SK-N-SH treated with all-trans-retinoic acid at 6 μM for 48 hours (cell line): ENCODE measurements around the gene NTM.

ENCODE experiments used
- ATAC-seq: fragments of 200-7000 bp; cut with Tn5 transposase; 3 replicates; pipeline ENCODE4 v1.9.1; 2020; ENCODE audit warnings: mild to moderate bottlenecking, moderate library complexity
- ARNTL ChIP-seq: fragments of 450-650 bp; formaldehyde crosslinking; IDR thresholded peaks from 2 replicates; pipeline ENCODE4 v1.5.0; 2020; ENCODE audit warnings: low read depth, mild to moderate bottlenecking, moderate library complexity, borderline replicate concordance
- BACH2 ChIP-seq: fragments of 250-450 bp; sonication (Bioruptor Pico); IDR thresholded peaks from 2 replicates; pipeline ENCODE4 v1.9.0; 2021; ENCODE audit warnings: mild to moderate bottlenecking, borderline replicate concordance
- CSDC2 ChIP-seq: fragments of 250-450 bp; sonication (Bioruptor Pico); IDR thresholded peaks from 2 replicates; pipeline ENCODE4 v1.5.0; 2020; ENCODE audit warnings: mild to moderate bottlenecking, moderate library complexity
- GLIS3 ChIP-seq: fragments of 250-450 bp; sonication (Bioruptor Pico); IDR thresholded peaks from 2 replicates; pipeline ENCODE4 v1.5.0; 2020; ENCODE audit warnings: mild to moderate bottlenecking, moderate library complexity
- ISL1 ChIP-seq: fragments of 250-450 bp; sonication (Bioruptor Pico); IDR thresholded peaks from 2 replicates; pipeline ENCODE4 v2.1.2; 2022; ENCODE audit warnings: mild to moderate bottlenecking, moderate library complexity
- OSR1 ChIP-seq: fragments of 250-450 bp; sonication (Bioruptor Pico); IDR thresholded peaks from 2 replicates; pipeline ENCODE4 v1.8.0; 2022; ENCODE audit warnings: moderate library complexity, mild to moderate bottlenecking, inconsistent platforms
- PPARA ChIP-seq: fragments of 250-450 bp; sonication (Bioruptor Pico); IDR thresholded peaks from 2 replicates; pipeline ENCODE4 v1.5.0; 2020; ENCODE audit warnings: mild to moderate bottlenecking, borderline replicate concordance
- RARB ChIP-seq: fragments of 250-450 bp; sonication (Bioruptor Pico); IDR thresholded peaks from 2 replicates; pipeline ENCODE4 v1.8.0; 2021; ENCODE audit warnings: mild to moderate bottlenecking, moderate library complexity
- SNAI2 ChIP-seq: fragments of 250-450 bp; sonication (Bioruptor Pico); IDR thresholded peaks from 2 replicates; pipeline ENCODE4 v1.5.0; 2020; ENCODE audit warnings: mild to moderate bottlenecking, moderate library complexity
- TCF4 ChIP-seq: fragments of 250-450 bp; sonication (Bioruptor Pico); IDR thresholded peaks from 2 replicates; pipeline ENCODE4 v1.8.0; 2021; ENCODE audit warnings: mild to moderate bottlenecking, moderate library complexity, borderline replicate concordance
- TOX ChIP-seq: fragments of 250-450 bp; sonication (Bioruptor Pico); IDR thresholded peaks from 2 replicates; pipeline ENCODE4 v1.8.0; 2021; ENCODE audit warnings: mild to moderate bottlenecking, moderate library complexity, borderline replicate concordance
- ZC3H10 ChIP-seq: fragments of 250-450 bp; sonication (Bioruptor Pico); IDR thresholded peaks from 2 replicates; pipeline ENCODE4 v1.5.1; 2021; ENCODE audit warnings: mild to moderate bottlenecking, moderate library complexity
- ZFP3 ChIP-seq: fragments of 250-450 bp; sonication (Bioruptor Pico); IDR thresholded peaks from 2 replicates; pipeline ENCODE4 v1.5.0; 2020; ENCODE audit warnings: mild to moderate bottlenecking, moderate library complexity
- ZFP30 ChIP-seq: fragments of 450-650 bp; formaldehyde crosslinking; IDR thresholded peaks from 2 replicates; pipeline ENCODE4 v1.5.0; 2022; ENCODE audit warnings: mild to moderate bottlenecking, moderate library complexity
- ZNF565 ChIP-seq: fragments of 450-650 bp; formaldehyde crosslinking; conservative IDR thresholded peaks from 2 replicates; pipeline ENCODE4 v1.5.0; 2020; ENCODE audit warnings: low read depth, mild to moderate bottlenecking, moderate library complexity
- ZNF70 ChIP-seq: fragments of 450-650 bp; formaldehyde crosslinking; IDR thresholded peaks from 2 replicates; pipeline ENCODE4 v1.5.0; 2020; ENCODE audit warnings: mild to moderate bottlenecking, moderate library complexity
- ZNF8 ChIP-seq: fragments of 450-650 bp; formaldehyde crosslinking; IDR thresholded peaks from 2 replicates; pipeline ENCODE4 v1.5.0; 2020; ENCODE audit warnings: mild to moderate bottlenecking, moderate library complexity
- TF ChIP-seq, protein P1 (sequence below): fragments of 250-450 bp; sonication (Bioruptor Pico); IDR thresholded peaks from 2 replicates; pipeline ENCODE4 v1.8.0; 2021; ENCODE audit warnings: low read depth, mild to moderate bottlenecking, moderate library complexity, borderline replicate concordance
- TF ChIP-seq, protein P2 (sequence below): fragments of 250-450 bp; sonication (Bioruptor Pico); IDR thresholded peaks from 2 replicates; pipeline ENCODE4 v1.5.1; 2020; ENCODE audit warnings: low read depth, mild to moderate bottlenecking, moderate library complexity
- TF ChIP-seq, protein P3 (sequence below): fragments of 250-450 bp; sonication (Bioruptor Pico); IDR thresholded peaks from 2 replicates; pipeline ENCODE4 v1.5.0; 2020; ENCODE audit warnings: mild to moderate bottlenecking, moderate library complexity
- TF ChIP-seq, protein P4 (sequence below): fragments of 250-450 bp; sonication (Bioruptor Pico); IDR thresholded peaks from 2 replicates; pipeline ENCODE4 v1.5.1; 2021; ENCODE audit warnings: mild to moderate bottlenecking, moderate library complexity
- TF ChIP-seq, protein P5 (sequence below): fragments of 250-450 bp; sonication (Bioruptor Pico); IDR thresholded peaks from 2 replicates; pipeline ENCODE4 v1.8.0; 2020; ENCODE audit warnings: mild to moderate bottlenecking, moderate library complexity, borderline replicate concordance

NTM gene

DNA sequence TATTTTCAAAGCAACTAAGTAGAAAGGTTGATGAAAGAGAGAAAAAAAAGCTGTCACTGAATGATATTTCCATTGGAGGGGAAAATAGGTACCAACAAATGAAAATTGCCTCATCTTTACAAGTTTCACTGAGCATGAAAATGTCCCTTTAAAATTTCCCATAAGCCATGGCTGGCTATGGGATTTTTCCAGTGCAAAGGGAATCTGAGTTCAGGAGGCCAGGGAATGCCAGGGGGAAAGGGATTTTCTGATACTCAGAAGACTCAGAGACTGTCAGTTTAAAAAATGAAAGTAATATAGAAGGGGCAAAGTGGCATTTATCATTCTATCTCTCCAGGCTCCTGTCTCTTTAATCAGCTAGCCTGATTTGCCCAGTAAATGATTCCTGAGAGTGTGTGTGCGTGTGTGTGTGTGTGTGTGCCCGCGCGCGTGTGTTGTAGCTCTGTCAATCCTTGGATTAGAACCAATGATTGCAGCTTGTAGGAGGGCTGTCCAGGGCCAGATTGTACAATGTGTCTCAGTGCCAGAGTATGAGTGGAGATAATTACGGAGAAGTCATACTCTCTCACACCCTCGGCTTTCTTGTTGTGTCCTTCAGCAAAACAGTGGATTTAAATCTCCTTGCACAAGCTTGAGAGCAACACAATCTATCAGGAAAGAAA lies at the start of gene NTM:
TSS of gene NTM (plus strand) at position 526 of the 662 bp plus-strand sequence.
- TF ChIP-seq ZNF565 (CRISPR knock-in tag) (no peak), RARB (CRISPR knock-in tag) (no peak), SNAI2 (CRISPR knock-in tag) (no peak), ARNTL (CRISPR knock-in tag) (no peak), ZNF70 (CRISPR knock-in tag) (no peak), OSR1 (no peak), CSDC2 (no peak), GLIS3 (CRISPR knock-in tag) (no peak), TOX (CRISPR knock-in tag) (no peak), TCF4 (CRISPR knock-in tag) (no peak), PPARA (CRISPR knock-in tag) (no peak), BACH2 (CRISPR knock-in tag) (no peak), ISL1 (CRISPR knock-in tag) (no peak), ZC3H10 (no peak)
- TF ChIP-seq, protein P1, sequence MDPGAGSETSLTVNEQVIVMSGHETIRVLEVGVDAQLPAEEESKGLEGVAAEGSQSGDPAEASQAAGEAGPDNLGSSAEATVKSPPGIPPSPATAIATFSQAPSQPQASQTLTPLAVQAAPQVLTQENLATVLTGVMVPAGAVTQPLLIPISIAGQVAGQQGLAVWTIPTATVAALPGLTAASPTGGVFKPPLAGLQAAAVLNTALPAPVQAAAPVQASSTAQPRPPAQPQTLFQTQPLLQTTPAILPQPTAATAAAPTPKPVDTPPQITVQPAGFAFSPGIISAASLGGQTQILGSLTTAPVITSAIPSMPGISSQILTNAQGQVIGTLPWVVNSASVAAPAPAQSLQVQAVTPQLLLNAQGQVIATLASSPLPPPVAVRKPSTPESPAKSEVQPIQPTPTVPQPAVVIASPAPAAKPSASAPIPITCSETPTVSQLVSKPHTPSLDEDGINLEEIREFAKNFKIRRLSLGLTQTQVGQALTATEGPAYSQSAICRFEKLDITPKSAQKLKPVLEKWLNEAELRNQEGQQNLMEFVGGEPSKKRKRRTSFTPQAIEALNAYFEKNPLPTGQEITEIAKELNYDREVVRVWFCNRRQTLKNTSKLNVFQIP, result no peak
- TF ChIP-seq, protein P2, sequence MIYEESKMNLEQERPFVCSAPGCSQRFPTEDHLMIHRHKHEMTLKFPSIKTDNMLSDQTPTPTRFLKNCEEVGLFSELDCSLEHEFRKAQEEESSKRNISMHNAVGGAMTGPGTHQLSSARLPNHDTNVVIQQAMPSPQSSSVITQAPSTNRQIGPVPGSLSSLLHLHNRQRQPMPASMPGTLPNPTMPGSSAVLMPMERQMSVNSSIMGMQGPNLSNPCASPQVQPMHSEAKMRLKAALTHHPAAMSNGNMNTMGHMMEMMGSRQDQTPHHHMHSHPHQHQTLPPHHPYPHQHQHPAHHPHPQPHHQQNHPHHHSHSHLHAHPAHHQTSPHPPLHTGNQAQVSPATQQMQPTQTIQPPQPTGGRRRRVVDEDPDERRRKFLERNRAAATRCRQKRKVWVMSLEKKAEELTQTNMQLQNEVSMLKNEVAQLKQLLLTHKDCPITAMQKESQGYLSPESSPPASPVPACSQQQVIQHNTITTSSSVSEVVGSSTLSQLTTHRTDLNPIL (CRISPR knock-in tag), result no peak
- no peak for ATAC-seq

DNA sequence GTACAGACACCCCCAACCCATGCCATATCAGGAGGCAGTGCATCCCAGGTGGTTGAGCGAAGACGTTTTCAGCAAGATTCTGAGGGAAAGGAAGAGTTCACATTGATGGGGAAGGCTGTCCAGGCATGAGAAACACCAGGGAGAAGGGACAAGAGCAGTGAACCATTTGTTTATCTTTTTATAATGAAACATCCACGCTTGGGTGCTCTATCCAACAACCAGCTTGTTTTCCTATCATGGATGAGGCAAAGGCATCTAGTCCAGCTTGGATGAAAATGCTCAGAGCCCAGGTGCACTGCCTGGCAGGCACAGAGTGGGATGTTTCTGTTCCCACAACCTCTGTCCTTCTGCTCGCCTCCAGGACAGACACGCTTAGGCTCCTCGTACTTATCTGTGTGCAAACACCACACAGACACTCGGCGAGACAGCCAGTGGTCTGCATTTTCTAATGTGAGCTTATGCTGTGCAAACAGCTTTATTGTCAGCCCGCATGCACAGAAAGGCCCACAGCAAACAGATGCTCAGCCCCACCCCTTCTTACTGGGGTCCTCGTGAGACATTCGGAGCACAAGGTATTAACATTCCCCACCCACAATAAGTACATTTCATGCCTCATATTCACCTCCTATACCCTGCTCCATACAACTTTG lies 45.4 kb upstream of the NTM start:
- ATAC-seq, result no peak
- TF ChIP-seq, protein P2 (CRISPR knock-in tag), result no peak
- TF ChIP-seq, protein P3, sequence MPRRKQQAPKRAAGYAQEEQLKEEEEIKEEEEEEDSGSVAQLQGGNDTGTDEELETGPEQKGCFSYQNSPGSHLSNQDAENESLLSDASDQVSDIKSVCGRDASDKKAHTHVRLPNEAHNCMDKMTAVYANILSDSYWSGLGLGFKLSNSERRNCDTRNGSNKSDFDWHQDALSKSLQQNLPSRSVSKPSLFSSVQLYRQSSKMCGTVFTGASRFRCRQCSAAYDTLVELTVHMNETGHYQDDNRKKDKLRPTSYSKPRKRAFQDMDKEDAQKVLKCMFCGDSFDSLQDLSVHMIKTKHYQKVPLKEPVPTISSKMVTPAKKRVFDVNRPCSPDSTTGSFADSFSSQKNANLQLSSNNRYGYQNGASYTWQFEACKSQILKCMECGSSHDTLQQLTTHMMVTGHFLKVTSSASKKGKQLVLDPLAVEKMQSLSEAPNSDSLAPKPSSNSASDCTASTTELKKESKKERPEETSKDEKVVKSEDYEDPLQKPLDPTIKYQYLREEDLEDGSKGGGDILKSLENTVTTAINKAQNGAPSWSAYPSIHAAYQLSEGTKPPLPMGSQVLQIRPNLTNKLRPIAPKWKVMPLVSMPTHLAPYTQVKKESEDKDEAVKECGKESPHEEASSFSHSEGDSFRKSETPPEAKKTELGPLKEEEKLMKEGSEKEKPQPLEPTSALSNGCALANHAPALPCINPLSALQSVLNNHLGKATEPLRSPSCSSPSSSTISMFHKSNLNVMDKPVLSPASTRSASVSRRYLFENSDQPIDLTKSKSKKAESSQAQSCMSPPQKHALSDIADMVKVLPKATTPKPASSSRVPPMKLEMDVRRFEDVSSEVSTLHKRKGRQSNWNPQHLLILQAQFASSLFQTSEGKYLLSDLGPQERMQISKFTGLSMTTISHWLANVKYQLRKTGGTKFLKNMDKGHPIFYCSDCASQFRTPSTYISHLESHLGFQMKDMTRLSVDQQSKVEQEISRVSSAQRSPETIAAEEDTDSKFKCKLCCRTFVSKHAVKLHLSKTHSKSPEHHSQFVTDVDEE (CRISPR knock-in tag), result no peak
- TF ChIP-seq, protein P4, sequence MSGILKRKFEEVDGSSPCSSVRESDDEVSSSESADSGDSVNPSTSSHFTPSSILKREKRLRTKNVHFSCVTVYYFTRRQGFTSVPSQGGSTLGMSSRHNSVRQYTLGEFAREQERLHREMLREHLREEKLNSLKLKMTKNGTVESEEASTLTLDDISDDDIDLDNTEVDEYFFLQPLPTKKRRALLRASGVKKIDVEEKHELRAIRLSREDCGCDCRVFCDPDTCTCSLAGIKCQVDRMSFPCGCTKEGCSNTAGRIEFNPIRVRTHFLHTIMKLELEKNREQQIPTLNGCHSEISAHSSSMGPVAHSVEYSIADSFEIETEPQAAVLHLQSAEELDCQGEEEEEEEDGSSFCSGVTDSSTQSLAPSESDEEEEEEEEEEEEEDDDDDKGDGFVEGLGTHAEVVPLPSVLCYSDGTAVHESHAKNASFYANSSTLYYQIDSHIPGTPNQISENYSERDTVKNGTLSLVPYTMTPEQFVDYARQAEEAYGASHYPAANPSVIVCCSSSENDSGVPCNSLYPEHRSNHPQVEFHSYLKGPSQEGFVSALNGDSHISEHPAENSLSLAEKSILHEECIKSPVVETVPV, result no peak
- TF ChIP-seq ZNF8 (CRISPR knock-in tag), result no peak
- no peak for TF ChIP-seq CSDC2
- no peak for TF ChIP-seq ZFP30 (CRISPR knock-in tag)
- no peak for TF ChIP-seq TOX (CRISPR knock-in tag)
- TF ChIP-seq ZNF70 (CRISPR knock-in tag), result no peak
- no peak for TF ChIP-seq TCF4 (CRISPR knock-in tag)
- no peak for TF ChIP-seq ARNTL (CRISPR knock-in tag)
- no peak for TF ChIP-seq RARB (CRISPR knock-in tag)
- TF ChIP-seq ZFP3, result no peak
- TF ChIP-seq, protein P5, sequence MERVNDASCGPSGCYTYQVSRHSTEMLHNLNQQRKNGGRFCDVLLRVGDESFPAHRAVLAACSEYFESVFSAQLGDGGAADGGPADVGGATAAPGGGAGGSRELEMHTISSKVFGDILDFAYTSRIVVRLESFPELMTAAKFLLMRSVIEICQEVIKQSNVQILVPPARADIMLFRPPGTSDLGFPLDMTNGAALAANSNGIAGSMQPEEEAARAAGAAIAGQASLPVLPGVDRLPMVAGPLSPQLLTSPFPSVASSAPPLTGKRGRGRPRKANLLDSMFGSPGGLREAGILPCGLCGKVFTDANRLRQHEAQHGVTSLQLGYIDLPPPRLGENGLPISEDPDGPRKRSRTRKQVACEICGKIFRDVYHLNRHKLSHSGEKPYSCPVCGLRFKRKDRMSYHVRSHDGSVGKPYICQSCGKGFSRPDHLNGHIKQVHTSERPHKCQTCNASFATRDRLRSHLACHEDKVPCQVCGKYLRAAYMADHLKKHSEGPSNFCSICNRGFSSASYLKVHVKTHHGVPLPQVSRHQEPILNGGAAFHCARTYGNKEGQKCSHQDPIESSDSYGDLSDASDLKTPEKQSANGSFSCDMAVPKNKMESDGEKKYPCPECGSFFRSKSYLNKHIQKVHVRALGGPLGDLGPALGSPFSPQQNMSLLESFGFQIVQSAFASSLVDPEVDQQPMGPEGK (CRISPR knock-in tag), result no peak
